Testis (tissue), 3 donors: ENCODE data around the gene BST2. TPM values are rescaled to one million over a fixed set of nuclear protein-coding genes. Genes with fewer than 3 reads are reported as not detected.

ENCODE experiments used
- DNase-seq: peaks from one replicate; pipeline ENCODE4 v3.0.0-alpha.2; 2019
- H3K27ac ChIP-seq, 2 donors: fragments of 200-600 bp; sonication (generic); one replicate each; pipeline ENCODE4 v1.5.1; 2019
- H3K27me3 ChIP-seq: fragments of 200-600 bp; sonication (generic); one replicate; pipeline ENCODE4 v1.5.1; 2019
- H3K36me3 ChIP-seq: fragments of 200-600 bp; sonication (generic); one replicate; pipeline ENCODE4 v1.5.1; 2017; ENCODE audit warnings: low read depth; ENCODE audit errors: missing control alignments
- H3K4me1 ChIP-seq: fragments of 200-600 bp; sonication (generic); one replicate; pipeline ENCODE4 v1.5.1; 2019
- H3K4me3 ChIP-seq, 2 donors: fragments of 200-600 bp; sonication (generic); one replicate each; pipeline ENCODE4 v1.5.1; 2017 to 2019
- H3K9me3 ChIP-seq: fragments of 200-600 bp; sonication (generic); one replicate; pipeline ENCODE4 v1.5.1; 2017
- POLR2A ChIP-seq: fragments of 450-650 bp; IDR thresholded peaks from one replicate; pipeline ENCODE4 v1.6.1; 2017; ENCODE audit warnings: antibody characterized with exemption, mild to moderate bottlenecking, moderate library complexity
- WGBS, 2 donors: methylation state at CpG; one replicate each; pipeline ENCODE4 v1.1.5; 2018; 5-methylcytosine and 5-hydroxymethylcytosine counted together
- intact Hi-C: fragments of 100-400 bp; cut with DNase I; formaldehyde crosslinking; loops from one replicate; pipeline ENCODE4 v1.15.1; 2023; ENCODE audit warnings: low total_unique reads
- polyA plus RNA-seq: library from polyadenylated mRNA; stranded (reverse); fragments of 350-450 nt; fragmentation: Illumina TruSeq; extraction: RNeasy Lipid Tissue Mini Kit (QIAGEN cat#74804); gene quantifications from one replicate; pipeline ENCODE4 v1.2.3, GENCODE V29; 2014; ENCODE audit warnings: low read depth, low replicate concordance; ENCODE audit not compliant: insufficient read depth
- total RNA-seq, 2 donors: library from RNA; depleted of rRNA; stranded (reverse); fragments of >200 nt; gene quantifications; one replicate each; pipeline ENCODE4 v1.2.3, GENCODE V29; 2016
- TF ChIP-seq, protein P1 (sequence below), 3 experiments: fragments of 450-650 bp in 2 of 3; fragments of 200-600 bp in 1 of 3; sonication (generic) in 1 of 3; IDR thresholded peaks; one replicate each; pipeline ENCODE4 v1.5.1; 2016 to 2019; ENCODE audit warnings: antibody characterized with exemption in 3 of 3, mild to moderate bottlenecking in 2 of 3, moderate library complexity in 1 of 3

The BST2 gene
- total and polyA plus RNA-seq, 3 donors from 2014 or later, result 37.4 to 71.4 (median 64.4) TPM

DNA sequence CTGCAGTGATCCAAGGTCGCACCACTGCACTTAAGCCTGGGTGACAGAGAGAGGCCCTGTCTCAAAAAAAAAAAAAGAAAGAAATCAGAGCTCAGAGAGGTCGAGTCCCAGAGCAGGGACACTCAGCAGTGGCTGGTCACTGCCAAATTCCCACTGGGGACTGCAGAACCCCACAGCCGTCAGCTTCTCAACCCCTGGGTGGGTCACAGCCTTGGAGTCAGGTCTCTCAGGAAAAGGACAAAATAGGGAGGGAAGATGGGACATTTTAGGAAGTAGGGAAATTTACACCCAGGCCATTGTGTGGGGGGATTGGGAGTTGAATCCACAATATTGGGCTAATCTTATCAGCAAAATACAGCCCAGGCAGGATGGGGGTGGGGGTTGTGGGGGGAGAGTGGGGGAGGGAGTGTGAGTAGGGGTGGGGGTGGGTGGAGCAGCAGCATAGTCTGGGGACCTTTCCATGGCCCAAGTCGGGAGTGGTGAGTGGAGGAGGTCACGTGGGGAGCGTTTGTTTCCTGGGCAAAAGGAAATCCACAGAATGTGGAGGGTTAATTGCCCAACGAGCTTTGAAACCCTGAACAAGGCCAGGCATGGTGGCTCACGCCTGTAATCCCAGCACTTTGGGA is 6.4 kb downstream of the BST2 start:
- TF ChIP-seq, protein P1, sequence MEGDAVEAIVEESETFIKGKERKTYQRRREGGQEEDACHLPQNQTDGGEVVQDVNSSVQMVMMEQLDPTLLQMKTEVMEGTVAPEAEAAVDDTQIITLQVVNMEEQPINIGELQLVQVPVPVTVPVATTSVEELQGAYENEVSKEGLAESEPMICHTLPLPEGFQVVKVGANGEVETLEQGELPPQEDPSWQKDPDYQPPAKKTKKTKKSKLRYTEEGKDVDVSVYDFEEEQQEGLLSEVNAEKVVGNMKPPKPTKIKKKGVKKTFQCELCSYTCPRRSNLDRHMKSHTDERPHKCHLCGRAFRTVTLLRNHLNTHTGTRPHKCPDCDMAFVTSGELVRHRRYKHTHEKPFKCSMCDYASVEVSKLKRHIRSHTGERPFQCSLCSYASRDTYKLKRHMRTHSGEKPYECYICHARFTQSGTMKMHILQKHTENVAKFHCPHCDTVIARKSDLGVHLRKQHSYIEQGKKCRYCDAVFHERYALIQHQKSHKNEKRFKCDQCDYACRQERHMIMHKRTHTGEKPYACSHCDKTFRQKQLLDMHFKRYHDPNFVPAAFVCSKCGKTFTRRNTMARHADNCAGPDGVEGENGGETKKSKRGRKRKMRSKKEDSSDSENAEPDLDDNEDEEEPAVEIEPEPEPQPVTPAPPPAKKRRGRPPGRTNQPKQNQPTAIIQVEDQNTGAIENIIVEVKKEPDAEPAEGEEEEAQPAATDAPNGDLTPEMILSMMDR (IDR thresholded peaks at IDR 0.05), result no peak
- TF ChIP-seq POLR2A, result no peak

DNA sequence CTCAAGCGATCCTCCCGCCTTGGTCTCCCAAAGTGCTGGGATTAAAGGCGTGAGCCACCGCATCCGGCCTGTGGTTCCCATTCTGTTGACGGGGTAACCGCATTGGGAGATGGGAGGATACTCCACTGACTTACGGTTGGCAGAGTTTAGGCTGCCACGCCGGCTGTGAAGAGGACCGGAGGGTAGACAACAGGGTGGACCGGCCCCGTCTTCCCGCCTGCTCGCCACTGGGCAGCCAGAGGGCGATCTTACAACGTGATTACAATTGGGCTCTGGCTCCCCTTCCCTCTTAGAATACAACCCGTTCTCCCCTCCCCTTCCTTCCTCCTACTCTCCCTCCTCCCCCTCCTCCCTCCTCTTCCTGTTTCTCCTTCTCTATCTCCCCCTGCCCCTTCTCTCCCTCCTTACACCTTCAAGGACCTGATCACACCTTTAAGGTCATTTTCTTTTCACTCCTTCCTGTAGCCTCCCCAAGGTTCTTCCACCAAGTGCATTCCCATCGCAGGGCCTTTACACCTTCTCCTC is 10.5 kb downstream of the BST2 start:
- H3K27me3 ChIP-seq, result no peaks in the 10 kb centered on the region
- WGBS, 2 donors, result 30 to 38% methylated on average over 18 to 19 of the region's 19 CpGs
- no peak for TF ChIP-seq POLR2A
- TF ChIP-seq, protein P1 (IDR thresholded peaks at IDR 0.05), result peak in 2 of 3 experiments; percentile 48 to 54
- H3K36me3 ChIP-seq, result no peaks in the 10 kb centered on the region
- intact Hi-C loops, result no loop called here
- H3K4me3 ChIP-seq, result no peak overlapping the region
- H3K9me3 ChIP-seq, result no peaks in the 10 kb centered on the region
- peak overlapping the region in 1 of 2 donors; percentile 39 for H3K27ac ChIP-seq
- DNase-seq, result peak; percentile 56
- peaks cover 8% of the 10 kb centered on the region for H3K4me1 ChIP-seq

More for the DNA sequence above, 6.4 kb downstream of the BST2 start:
- H3K27ac ChIP-seq, result no peak overlapping the region
- peaks cover 3% of the 10 kb centered on the region for H3K4me1 ChIP-seq
- H3K4me3 ChIP-seq, result no peak overlapping the region
- intact Hi-C loops, result no loop called here
- 57 to 73% methylated on average over 8 of the region's 8 CpGs for WGBS, 2 donors
- H3K9me3 ChIP-seq, result no peaks in the 10 kb centered on the region
- H3K27me3 ChIP-seq, result no peaks in the 10 kb centered on the region
- H3K36me3 ChIP-seq, result no peaks in the 10 kb centered on the region
- no peak for DNase-seq

DNA sequence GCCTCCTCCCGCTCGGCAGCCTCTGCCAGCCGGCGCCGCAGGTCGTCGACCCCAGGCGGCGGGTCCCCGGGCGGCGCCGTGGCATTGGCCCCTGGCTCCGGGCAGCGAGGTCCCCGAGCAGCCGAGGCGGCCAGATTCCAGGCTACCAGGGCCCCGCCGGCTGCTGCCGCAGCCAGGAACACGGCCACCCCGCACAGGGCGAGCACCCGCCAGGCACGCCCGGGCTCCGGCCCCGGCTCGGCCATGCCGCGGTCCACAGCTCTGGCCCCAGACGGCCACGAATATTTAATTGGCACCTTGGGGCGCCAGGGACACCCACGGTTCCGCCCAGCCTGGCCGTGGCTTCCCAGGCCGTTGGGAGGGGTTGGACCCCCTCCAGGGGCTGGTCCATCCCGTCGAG is 11.5 kb downstream of the BST2 start, which contains the start of gene CCDC194:
Gene CCDC194 (minus strand): TSS at position 283 of the 400 bp plus-strand sequence. CDS start 38 bp downstream, at position 245.
- TF ChIP-seq, protein P1 (IDR thresholded peaks at IDR 0.05), result no peak
- no peak for TF ChIP-seq POLR2A
- Histone ChIP-seq H3K36me3 (no peaks in the 10 kb centered on the region), H3K27ac (peak within 1 kb of the TSS in 1 of 2 donors; percentile 39), H3K4me1 (peaks cover 8% of the 10 kb centered on the region), H3K9me3 (no peaks in the 10 kb centered on the region), H3K27me3 (no peaks in the 10 kb centered on the region), H3K4me3 (no peak within 1 kb of the TSS)
- no peak for DNase-seq
- intact Hi-C loops, result no loop called here
- 5 to 29% methylated on average over 7 to 26 of the region's 41 CpGs for WGBS, 2 donors

DNA sequence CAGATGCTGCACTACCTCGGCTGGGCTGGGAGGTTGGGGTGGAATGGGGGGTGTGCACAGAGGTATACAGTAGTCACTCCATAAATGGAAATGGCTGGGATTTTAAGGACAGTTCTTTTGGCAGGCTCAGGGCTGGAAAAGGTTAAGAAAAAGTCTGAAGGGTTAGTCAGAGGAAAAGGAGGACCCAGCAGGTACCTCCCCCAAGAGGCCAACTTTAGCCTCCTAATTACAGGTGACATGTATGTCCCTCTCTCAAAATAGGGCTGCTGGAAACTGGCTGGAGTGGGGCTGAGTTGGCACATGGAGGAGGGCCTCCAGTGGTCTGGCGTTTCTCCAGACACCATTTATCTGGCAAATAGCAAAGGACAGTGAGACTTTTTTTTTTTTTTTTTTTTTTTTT is 12.4 kb downstream of the BST2 start:
- WGBS, 2 donors, result 45 to 50% methylated on average over 2 of the region's 2 CpGs
- TF ChIP-seq POLR2A, result no peak
- TF ChIP-seq, protein P1 (IDR thresholded peaks at IDR 0.05), result no peak
- Histone ChIP-seq H3K9me3 (no peaks in the 10 kb centered on the region), H3K27me3 (no peaks in the 10 kb centered on the region), H3K4me1 (peaks cover 8% of the 10 kb centered on the region), H3K36me3 (no peaks in the 10 kb centered on the region), H3K27ac (no peak overlapping the region), H3K4me3 (no peak overlapping the region)
- intact Hi-C loops, result no loop called here
- DNase-seq, result no peak
